GM12865 (cell line): Measurements from ENCODE around the gene CDH4.

ENCODE experiments used
- DNase-seq: peaks from one replicate; pipeline ENCODE4 v3.0.0; 2010; ENCODE audit warnings: low read depth
- H3K4me3 ChIP-seq: 2 replicates; pipeline ENCODE4 v1.5.1; 2011; ENCODE audit warnings: mild to moderate bottlenecking, low read depth, low read length, control low read depth
- TF ChIP-seq, protein P1 (sequence below): IDR thresholded peaks from 2 replicates; pipeline ENCODE4 v1.5.1; 2011; ENCODE audit warnings: low read length, control low read depth, low read depth, inconsistent platforms; ENCODE audit not compliant: insufficient read depth; ENCODE audit errors: missing control alignments

Gene CDH4

DNA sequence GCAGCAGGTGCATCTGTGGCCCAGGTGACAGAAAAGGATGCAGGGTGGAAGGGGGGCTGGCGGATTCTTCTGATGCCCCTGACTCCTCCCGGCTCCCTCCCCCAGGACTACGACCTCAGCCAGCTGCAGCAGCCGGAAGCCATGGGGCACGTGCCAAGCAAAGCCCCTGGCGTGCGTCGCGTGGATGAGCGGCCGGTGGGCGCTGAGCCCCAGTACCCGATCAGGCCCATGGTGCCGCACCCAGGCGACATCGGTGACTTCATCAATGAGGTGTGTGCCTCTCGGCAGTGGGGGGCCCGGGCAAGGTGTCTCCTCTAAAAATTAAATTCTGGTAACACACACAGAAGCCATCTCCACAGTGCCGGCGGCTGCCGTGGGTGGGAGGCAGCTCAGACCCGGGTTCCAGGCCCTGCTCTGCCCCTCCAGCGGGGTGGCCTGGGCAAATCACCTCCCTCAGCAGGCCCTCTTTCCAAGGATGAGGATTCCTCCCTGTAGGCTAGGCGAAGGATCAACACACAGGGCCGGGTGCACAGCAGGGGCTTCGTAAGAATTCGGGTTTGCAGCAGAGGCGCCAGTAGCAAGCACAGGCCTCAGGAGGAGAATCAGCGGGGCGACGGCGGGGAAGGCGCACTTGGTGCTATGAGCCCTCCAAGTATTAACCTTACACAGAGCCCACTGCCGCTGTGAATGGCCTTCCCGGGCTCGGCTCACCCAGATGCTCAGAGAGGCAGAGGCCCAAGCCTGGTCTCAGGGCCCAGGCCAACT lies 682.1 kb downstream of the CDH4 start:
- no peak for DNase-seq
- no peak overlapping the region for H3K4me3 ChIP-seq
- TF ChIP-seq, protein P1, sequence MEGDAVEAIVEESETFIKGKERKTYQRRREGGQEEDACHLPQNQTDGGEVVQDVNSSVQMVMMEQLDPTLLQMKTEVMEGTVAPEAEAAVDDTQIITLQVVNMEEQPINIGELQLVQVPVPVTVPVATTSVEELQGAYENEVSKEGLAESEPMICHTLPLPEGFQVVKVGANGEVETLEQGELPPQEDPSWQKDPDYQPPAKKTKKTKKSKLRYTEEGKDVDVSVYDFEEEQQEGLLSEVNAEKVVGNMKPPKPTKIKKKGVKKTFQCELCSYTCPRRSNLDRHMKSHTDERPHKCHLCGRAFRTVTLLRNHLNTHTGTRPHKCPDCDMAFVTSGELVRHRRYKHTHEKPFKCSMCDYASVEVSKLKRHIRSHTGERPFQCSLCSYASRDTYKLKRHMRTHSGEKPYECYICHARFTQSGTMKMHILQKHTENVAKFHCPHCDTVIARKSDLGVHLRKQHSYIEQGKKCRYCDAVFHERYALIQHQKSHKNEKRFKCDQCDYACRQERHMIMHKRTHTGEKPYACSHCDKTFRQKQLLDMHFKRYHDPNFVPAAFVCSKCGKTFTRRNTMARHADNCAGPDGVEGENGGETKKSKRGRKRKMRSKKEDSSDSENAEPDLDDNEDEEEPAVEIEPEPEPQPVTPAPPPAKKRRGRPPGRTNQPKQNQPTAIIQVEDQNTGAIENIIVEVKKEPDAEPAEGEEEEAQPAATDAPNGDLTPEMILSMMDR, result no peak

DNA sequence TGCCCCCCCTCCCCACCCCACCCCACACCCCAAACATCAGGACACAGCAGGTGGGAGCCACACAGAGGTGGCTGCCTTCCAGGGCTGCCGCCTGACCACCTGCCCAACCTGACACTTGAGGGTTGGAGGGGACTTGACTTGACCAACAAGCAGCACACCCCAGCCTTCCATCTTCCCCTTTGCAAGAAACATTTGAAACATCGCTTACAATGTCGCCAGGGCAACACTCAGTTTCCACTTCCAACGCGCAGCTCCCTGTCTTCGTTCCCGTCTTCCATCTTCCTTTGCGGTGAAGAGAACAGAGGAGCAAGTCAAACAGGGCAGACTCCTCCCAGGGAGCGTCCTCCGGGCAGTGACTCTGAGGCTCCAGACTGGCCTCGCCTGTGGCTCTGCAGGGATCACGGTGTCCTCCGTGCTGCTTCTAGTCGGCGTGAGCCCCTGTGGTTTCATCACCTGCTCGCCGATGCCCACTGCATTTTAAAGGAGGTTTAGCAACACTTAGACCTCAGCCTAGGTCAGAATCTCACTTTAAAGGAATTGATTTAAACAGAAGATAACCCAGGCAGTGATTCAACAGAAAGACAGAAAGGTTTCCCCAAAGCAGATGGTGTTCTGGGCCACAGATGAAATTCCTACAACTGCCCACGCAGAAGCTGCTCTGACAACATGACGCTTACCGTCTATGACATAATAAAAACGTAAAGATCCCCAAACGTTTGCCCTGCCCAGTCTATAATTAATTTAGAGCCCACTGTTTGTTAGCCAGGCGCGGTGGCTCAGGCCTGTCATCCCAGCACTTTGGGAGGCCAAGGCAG lies 682.9 kb downstream of the CDH4 start:
- TF ChIP-seq, protein P1, result no peak
- H3K4me3 ChIP-seq, result no peak overlapping the region
- no peak for DNase-seq

DNA sequence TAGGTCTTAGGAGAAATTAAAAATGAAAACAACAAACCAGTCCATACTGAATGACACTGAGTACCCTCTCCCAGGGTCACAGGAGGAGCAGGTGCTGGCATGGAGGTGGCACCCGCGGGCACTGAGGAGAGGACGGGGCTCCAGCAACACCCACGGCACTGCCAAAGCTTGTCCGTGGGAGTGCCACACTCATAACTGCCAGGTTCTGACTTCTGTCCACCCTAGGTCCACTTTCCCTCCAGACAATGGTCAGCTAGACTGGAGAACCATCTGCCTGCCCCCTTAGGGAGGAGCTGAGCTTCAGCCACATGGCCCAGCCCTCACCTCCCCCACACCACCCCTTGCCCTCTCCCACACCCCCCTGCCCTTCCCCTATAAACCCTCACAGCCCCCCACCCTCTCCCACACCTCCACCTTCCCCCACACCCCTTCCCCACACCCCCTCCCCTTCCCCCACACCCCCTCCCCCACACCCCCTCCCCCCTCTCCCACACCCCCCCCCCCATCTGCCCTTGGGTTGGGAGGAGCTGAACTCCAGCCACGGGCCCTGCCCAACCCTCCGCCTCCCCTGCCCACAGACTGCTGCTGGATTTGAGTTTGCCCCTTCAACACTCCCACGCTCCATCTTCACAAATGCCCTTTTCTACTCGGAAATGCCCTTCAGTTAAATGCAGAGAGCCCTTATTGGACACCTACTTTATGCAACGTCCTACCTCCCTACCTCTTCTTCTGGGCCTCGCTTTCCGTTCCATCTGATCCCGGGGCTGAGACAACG lies 684.1 kb downstream of the CDH4 start:
- DNase-seq, result no peak
- TF ChIP-seq, protein P1, result no peak
- H3K4me3 ChIP-seq, result no peak overlapping the region

DNA sequence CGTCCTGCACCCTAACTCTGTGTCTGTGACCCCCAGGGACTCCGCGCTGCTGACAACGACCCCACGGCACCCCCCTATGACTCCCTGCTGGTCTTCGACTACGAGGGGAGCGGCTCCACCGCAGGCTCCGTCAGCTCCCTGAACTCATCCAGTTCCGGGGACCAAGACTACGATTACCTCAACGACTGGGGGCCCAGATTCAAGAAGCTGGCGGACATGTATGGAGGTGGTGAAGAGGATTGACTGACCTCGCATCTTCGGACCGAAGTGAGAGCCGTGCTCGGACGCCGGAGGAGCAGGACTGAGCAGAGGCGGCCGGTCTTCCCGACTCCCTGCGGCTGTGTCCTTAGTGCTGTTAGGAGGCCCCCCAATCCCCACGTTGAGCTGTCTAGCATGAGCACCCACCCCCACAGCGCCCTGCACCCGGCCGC lies 684.7 kb downstream of the CDH4 start:
- no peak for DNase-seq
- TF ChIP-seq, protein P1, result no peak
- H3K4me3 ChIP-seq, result no peak overlapping the region

DNA sequence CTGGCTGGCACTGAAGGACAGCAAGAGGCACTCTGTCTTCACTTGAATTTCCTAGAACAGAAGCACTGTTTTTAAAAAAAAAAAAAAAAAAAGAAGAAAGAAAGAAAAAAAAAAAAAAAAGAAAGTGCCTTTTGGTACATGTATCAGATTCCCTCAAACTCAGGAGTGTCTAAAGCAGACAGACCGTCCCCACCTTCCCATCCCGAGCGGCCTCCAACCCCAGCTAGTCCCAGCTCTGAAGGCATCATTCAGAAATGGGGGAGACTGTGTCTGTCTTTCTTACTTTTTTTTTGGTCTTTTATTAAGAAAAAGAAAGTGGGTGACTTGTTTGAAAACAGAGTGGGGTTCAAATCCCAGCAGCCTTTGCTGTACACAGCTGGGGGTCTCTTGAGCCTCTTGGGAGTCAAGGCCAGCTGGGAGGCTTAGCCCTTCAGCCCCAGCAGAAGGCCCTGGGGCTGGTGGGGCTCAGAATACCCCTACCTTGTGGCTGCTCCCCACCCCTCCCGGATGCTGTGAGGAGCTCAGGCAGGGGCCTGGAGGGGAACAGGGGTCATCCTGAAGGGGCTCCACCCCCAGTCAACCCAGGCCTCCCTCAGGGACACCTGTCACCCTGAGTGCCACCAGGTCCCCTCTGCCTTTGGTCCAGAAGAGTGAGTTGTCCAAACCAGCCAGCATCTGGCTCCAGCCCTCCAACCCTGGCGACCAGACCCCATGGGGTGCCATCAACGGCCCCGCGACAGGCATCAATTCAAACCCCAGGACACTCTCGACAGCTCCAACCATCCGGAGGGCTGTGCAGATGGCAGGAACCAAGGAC lies 685.3 kb downstream of the CDH4 start:
- no peak overlapping the region for H3K4me3 ChIP-seq
- DNase-seq, result no peak
- TF ChIP-seq, protein P1, result no peak
